ENCODE measurements around the gene CACNA1B. TPM values are rescaled to one million over a fixed set of nuclear protein-coding genes. Genes with fewer than 3 reads are reported as not detected.

Gene CACNA1B
- total and polyA plus RNA-seq, 8 donors, result 0.03 to 2.2 (median 0.51) TPM; not detected in 2

- DNase-seq, result no peak
- Histone ChIP-seq H3K36me3 (no peaks in the 10 kb centered on the region), H3K9me3 (no peaks in the 10 kb centered on the region), H3K27me3 (peaks cover 0 to 17% (median 0%) of the 10 kb centered on the region in 3 donors), H3K27ac (no peak overlapping the region), H3K4me1 (no peaks in the 10 kb centered on the region), H3K4me3 (no peak overlapping the region)
- intact Hi-C loops (cut with DNase I; ENCODE audit: low total_unique reads), result no loop called here
- WGBS, 5 donors, result 90 to 94% (median 90%) methylated on average over 12 to 14 of the region's 14 CpGs
- TF ChIP-seq EP300 (IDR thresholded peaks at IDR 0.05), result no peak
- TF ChIP-seq POLR2AphosphoS5 (IDR thresholded peaks at IDR 0.05), result no peak
- TF ChIP-seq POLR2A (IDR thresholded peaks at IDR 0.05), result no peak
- TF ChIP-seq, protein P1, sequence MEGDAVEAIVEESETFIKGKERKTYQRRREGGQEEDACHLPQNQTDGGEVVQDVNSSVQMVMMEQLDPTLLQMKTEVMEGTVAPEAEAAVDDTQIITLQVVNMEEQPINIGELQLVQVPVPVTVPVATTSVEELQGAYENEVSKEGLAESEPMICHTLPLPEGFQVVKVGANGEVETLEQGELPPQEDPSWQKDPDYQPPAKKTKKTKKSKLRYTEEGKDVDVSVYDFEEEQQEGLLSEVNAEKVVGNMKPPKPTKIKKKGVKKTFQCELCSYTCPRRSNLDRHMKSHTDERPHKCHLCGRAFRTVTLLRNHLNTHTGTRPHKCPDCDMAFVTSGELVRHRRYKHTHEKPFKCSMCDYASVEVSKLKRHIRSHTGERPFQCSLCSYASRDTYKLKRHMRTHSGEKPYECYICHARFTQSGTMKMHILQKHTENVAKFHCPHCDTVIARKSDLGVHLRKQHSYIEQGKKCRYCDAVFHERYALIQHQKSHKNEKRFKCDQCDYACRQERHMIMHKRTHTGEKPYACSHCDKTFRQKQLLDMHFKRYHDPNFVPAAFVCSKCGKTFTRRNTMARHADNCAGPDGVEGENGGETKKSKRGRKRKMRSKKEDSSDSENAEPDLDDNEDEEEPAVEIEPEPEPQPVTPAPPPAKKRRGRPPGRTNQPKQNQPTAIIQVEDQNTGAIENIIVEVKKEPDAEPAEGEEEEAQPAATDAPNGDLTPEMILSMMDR (IDR thresholded peaks at IDR 0.05), result no peak
Observed at GRCh38 chr9:137955586-137955985, 78.0 kb downstream of the CACNA1B start.

DNA sequence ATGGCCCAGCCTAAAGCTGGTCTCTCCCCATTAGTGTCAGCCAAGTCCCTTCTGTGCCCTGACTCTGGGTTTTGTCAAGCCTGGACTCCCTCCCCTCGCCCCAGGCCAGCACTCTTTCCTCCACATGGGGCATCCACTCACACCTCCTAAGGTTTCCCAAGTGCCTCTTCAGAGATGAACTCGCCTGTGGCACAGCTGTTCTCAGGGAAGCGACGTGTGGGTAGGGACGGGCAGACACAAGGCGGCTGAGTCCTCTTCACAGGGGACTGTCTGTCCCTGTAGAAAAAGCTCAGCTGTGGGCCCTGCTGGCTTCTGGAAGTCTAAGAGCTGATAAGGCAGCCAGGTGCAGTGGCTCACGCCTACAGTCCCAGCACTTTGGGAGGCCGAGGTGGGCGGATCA is 78.5 kb downstream of the CACNA1B start:
- no peak overlapping the region for H3K4me3 ChIP-seq
- intact Hi-C loops (cut with DNase I; ENCODE audit: low total_unique reads), result no loop called here
- peaks cover 0 to 17% (median 0%) of the 10 kb centered on the region in 3 donors for H3K27me3 ChIP-seq
- no peak overlapping the region for H3K27ac ChIP-seq
- no peak for DNase-seq
- TF ChIP-seq POLR2A (IDR thresholded peaks at IDR 0.05), result no peak
- TF ChIP-seq EP300 (IDR thresholded peaks at IDR 0.05), result no peak
- TF ChIP-seq, protein P1 (IDR thresholded peaks at IDR 0.05), result no peak
- no peak for TF ChIP-seq POLR2AphosphoS5 (IDR thresholded peaks at IDR 0.05)
- H3K9me3 ChIP-seq, result no peaks in the 10 kb centered on the region
- H3K4me1 ChIP-seq, result no peaks in the 10 kb centered on the region
- WGBS, 5 donors, result 71 to 78% (median 74%) methylated on average over 9 of the region's 9 CpGs
- H3K36me3 ChIP-seq, result no peaks in the 10 kb centered on the region

DNA sequence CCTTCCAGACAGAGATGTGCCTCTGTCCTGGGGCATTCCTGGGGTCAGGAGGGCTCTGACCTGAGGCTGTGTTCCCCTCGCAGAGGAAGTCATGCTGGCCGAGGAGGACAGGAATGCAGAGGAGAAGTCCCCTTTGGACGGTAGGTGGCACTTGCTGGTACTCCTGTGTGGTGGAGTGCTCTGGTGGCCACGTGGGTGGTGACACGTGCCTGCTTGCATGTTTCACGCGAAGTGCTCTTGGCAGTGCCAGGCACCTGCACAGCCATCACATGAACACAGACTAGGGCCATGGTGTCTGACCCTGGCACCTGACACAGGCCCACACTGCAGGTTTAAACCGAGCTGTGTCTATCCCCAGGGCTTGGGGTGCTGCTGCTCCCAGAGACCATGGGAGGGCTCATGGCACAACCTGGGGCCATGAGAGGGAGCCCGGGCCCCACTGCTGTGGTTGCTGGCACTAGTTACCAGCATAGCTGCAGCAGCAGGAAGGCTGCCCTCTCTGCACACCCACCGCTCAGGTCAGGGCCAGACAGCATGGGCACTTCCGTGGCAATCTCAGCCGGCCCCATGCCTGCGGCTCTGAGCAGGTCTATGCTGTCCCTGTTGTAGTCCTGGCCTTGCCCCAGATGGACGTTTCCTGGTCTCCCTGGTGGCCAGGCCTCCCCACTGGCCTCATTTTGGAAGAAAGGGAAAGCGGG is 79.3 kb downstream of the CACNA1B start:
- DNase-seq, result no peak
- TF ChIP-seq POLR2AphosphoS5 (IDR thresholded peaks at IDR 0.05), result no peak
- no peak for TF ChIP-seq EP300 (IDR thresholded peaks at IDR 0.05)
- TF ChIP-seq, protein P1 (IDR thresholded peaks at IDR 0.05), result no peak
- no peak for TF ChIP-seq POLR2A (IDR thresholded peaks at IDR 0.05)
- intact Hi-C loops (cut with DNase I; ENCODE audit: low total_unique reads), result no loop called here
- H3K27ac ChIP-seq, result no peak overlapping the region
- H3K27me3 ChIP-seq, result peaks cover 0 to 13% (median 0%) of the 10 kb centered on the region in 3 donors
- 74 to 80% (median 76%) methylated on average over 9 to 15 of the region's 15 CpGs for WGBS, 5 donors
- H3K4me1 ChIP-seq, result no peaks in the 10 kb centered on the region
- H3K4me3 ChIP-seq, result no peak overlapping the region
- H3K9me3 ChIP-seq, result no peaks in the 10 kb centered on the region
- H3K36me3 ChIP-seq, result no peaks in the 10 kb centered on the region

DNA sequence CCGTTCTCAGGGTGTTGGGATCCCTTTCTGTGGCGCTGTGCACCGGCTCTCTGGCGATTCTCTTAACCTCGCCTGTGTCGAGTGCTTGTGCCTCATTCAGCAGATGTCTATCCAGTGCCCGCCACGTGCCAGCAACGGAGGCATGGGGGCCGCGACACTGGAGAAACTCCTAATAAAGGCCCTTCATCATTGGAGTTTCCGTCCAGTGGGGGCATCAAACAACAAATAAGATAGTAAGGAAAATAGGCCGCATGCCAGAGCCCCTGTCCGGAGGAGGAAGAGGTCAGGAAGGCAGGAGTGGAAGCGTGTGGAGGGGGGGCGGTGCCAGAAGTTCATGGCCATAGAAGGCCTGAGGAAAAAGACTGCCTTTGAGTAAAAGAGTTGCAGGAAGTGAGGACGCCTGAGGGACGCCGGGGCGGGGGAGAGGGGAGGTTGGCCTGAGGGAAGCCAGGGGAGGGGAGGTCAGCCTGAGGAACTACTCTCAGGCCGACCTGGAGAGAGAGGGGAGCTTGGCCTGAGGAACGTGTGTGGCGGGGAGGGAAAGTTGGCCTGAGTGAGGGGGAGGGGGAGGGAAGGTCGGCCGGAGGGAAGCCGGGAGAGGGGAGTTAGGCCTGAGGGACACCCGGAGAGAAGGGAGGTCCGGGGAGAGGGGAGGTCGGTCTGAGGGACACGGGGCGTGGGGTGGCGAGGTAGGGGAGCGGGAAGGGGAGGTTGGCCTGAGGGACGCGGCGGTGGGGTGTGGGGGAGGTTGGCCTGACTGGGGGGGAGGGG is 82.2 kb downstream of the CACNA1B start:
- Histone ChIP-seq H3K4me1 (no peaks in the 10 kb centered on the region), H3K36me3 (no peaks in the 10 kb centered on the region), H3K4me3 (no peak overlapping the region), H3K9me3 (peaks cover 0 to 4% (median 2%) of the 10 kb centered on the region in 4 donors), H3K27ac (no peak overlapping the region), H3K27me3 (no peaks in the 10 kb centered on the region)
- 81 to 91% (median 85%) methylated on average over 33 to 36 of the region's 36 CpGs for WGBS, 5 donors
- DNase-seq, result peak in 1 of 2 donors; percentile 22
- TF ChIP-seq EP300 (IDR thresholded peaks at IDR 0.05), result no peak
- TF ChIP-seq, protein P1 (IDR thresholded peaks at IDR 0.05), result no peak
- no peak for TF ChIP-seq POLR2A (IDR thresholded peaks at IDR 0.05)
- no peak for TF ChIP-seq POLR2AphosphoS5 (IDR thresholded peaks at IDR 0.05)
- intact Hi-C loops (cut with DNase I; ENCODE audit: low total_unique reads), result no loop called here
